Mesendoderm (in vitro differentiated cells): ENCODE measurements around the gene NOX5.

Experiments
- DNase-seq: peaks from one replicate; pipeline ENCODE4 v3.0.0; 2013
- H2AK5ac ChIP-seq: 2 replicates; pipeline ENCODE4 v1.6.1; 2013; ENCODE audit warnings: low read length, inconsistent platforms
- H2BK120ac ChIP-seq: 2 replicates; pipeline ENCODE4 v1.6.1; 2013; ENCODE audit warnings: low read depth, mild to moderate bottlenecking, low read length, moderate library complexity, mixed read lengths
- H2BK15ac ChIP-seq: replicated peaks from 2 replicates; pipeline ENCODE4 v1.6.1; 2013; ENCODE audit warnings: low read depth, mild to moderate bottlenecking, moderate library complexity
- H2BK5ac ChIP-seq: 2 replicates; pipeline ENCODE4 v1.6.1; 2013; ENCODE audit warnings: low read length, inconsistent platforms
- H3K18ac ChIP-seq: 2 replicates; pipeline ENCODE4 v1.6.1; 2013; ENCODE audit warnings: mild to moderate bottlenecking, low read length, mixed read lengths
- H3K23ac ChIP-seq: one replicate; pipeline ENCODE4 v1.6.1; 2013; ENCODE audit warnings: low read length
- H3K27ac ChIP-seq: 2 replicates; pipeline ENCODE4 v1.5.1; 2013; ENCODE audit warnings: low read depth, mild to moderate bottlenecking, inconsistent platforms, low read length, moderate library complexity
- H3K27me3 ChIP-seq: 2 replicates; pipeline ENCODE4 v1.6.1; 2013; ENCODE audit warnings: low read length, control low read depth, mild to moderate bottlenecking, inconsistent platforms; ENCODE audit not compliant: insufficient read depth, poor library complexity
- H3K36me3 ChIP-seq: 2 replicates; pipeline ENCODE4 v1.6.1; 2013; ENCODE audit warnings: low read length, inconsistent platforms; ENCODE audit not compliant: control insufficient read depth, insufficient read depth
- H3K4ac ChIP-seq: one replicate; pipeline ENCODE4 v1.6.1; 2013; ENCODE audit warnings: low read depth, mild to moderate bottlenecking, low read length, moderate library complexity
- H3K4me1 ChIP-seq: 2 replicates; pipeline ENCODE4 v1.6.1; 2013; ENCODE audit warnings: low read depth, low read length, inconsistent platforms; ENCODE audit not compliant: control insufficient read depth
- H3K4me2 ChIP-seq: 2 replicates; pipeline ENCODE4 v1.6.1; 2013; ENCODE audit warnings: low read length
- H3K4me3 ChIP-seq: 2 replicates; pipeline ENCODE4 v1.5.1; 2013; ENCODE audit warnings: mild to moderate bottlenecking, low read length
- H3K56ac ChIP-seq: one replicate; pipeline ENCODE4 v1.6.1; 2013; ENCODE audit warnings: low read length
- H3K79me1 ChIP-seq: 2 replicates; pipeline ENCODE4 v1.6.1; 2013; ENCODE audit warnings: low read length, inconsistent platforms
- H3K79me2 ChIP-seq: 2 replicates; pipeline ENCODE4 v1.6.1; 2013; ENCODE audit warnings: mild to moderate bottlenecking, low read length; ENCODE audit not compliant: control insufficient read depth, insufficient read depth
- H3K9ac ChIP-seq: 2 replicates; pipeline ENCODE4 v1.6.1; 2013; ENCODE audit warnings: low read length, inconsistent platforms
- H4K5ac ChIP-seq: one replicate; pipeline ENCODE4 v1.6.1; 2013; ENCODE audit warnings: low read length
- H4K8ac ChIP-seq: one replicate; pipeline ENCODE4 v1.6.1; 2013; ENCODE audit warnings: low read depth, mild to moderate bottlenecking, control low read depth, low read length, moderate library complexity
- WGBS: extraction: QIAGEN DNeasy Blood & Tissue Kit; methylation state at CpG from one replicate; pipeline ENCODE4 v1.1.7; 2013; ENCODE audit warnings: low lambda C conversion rate, missing lambda C conversion rate; ENCODE audit not compliant: insufficient coverage; ENCODE audit errors: extremely low coverage; 5-methylcytosine and 5-hydroxymethylcytosine counted together

Gene NOX5

DNA sequence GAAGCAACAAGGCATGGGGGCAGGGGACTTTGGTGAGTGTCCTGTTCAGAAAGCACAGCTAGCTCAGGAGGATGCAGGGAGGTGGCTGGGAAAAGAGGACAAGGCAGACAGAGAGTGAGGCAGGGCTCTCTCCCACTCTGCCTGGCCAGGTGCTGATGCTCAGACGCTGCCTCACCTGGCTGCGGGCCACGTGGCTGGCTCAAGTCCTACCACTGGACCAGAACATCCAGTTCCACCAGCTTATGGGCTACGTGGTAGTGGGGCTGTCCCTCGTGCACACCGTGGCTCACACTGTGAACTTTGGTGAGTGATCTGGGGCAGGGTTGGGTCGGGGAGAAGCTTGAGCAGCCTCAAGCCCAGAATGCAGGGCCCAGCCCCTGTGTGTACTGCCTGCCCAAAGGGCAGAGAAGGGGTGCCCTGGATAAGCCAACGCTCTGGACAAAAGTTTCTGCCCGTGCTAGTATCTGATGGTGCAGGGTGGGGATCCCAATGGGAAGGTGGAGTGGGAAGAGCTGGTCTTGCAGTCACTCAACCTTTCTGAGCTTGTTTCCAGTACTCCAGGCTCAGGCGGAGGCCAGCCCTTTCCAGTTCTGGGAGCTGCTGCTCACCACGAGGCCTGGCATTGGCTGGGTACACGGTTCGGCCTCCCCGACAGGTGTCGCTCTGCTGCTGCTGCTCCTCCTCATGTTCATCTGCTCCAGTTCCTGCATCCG lies 20.9 kb downstream of the NOX5 start:
- H2AK5ac ChIP-seq = no peak overlapping the region
- no peak overlapping the region for H2BK5ac ChIP-seq
- no peaks in the 10 kb centered on the region for H3K4me1 ChIP-seq
- no peak overlapping the region for H3K4me3 ChIP-seq
- H2BK120ac ChIP-seq = no peak overlapping the region
- no peak overlapping the region for H4K5ac ChIP-seq
- no peaks in the 10 kb centered on the region for H3K79me2 ChIP-seq
- H3K27ac ChIP-seq = no peak overlapping the region
- H2BK15ac ChIP-seq = no peak overlapping the region
- no peak overlapping the region for H3K56ac ChIP-seq
- no peak overlapping the region for H3K18ac ChIP-seq
- WGBS = no CpG with 5 or more reads among the region's 16 CpGs
- H3K27me3 ChIP-seq = no peaks in the 10 kb centered on the region
- no peaks in the 10 kb centered on the region for H3K79me1 ChIP-seq
- no peak overlapping the region for H3K4ac ChIP-seq
- H3K23ac ChIP-seq = no peak overlapping the region
- no peak overlapping the region for H3K9ac ChIP-seq
- H3K36me3 ChIP-seq = no peaks in the 10 kb centered on the region
- no peak overlapping the region for H3K4me2 ChIP-seq
- DNase-seq = peak; percentile 70
- H4K8ac ChIP-seq = no peak overlapping the region

DNA sequence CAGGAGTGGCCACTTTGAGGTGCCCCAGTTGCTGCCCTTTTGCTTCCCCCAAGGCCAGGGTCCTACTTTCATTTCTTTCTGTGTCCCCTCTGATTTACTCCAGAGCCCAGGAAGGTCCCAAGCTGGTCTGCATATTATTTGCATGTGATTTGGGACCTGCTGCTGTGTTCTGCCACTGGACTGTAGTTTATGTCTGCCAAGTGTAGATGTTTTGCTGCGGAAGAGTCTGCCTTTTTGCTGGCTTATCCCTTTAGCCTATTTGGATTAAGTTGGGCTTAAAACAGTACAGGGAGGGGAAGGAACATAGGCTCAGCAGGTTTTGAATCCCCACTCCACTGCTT lies 21.4 kb downstream of the NOX5 start:
- no CpG with 5 or more reads among the region's 1 CpG for WGBS
- H2BK120ac ChIP-seq = no peak overlapping the region
- H3K36me3 ChIP-seq = no peaks in the 10 kb centered on the region
- H3K4me2 ChIP-seq = no peak overlapping the region
- H3K23ac ChIP-seq = no peak overlapping the region
- H3K9ac ChIP-seq = no peak overlapping the region
- H3K27ac ChIP-seq = no peak overlapping the region
- H3K4me3 ChIP-seq = no peak overlapping the region
- no peaks in the 10 kb centered on the region for H3K79me1 ChIP-seq
- no peak overlapping the region for H4K8ac ChIP-seq
- H3K4me1 ChIP-seq = no peaks in the 10 kb centered on the region
- H3K18ac ChIP-seq = no peak overlapping the region
- H3K4ac ChIP-seq = no peak overlapping the region
- no peak overlapping the region for H2BK5ac ChIP-seq
- H3K27me3 ChIP-seq = no peaks in the 10 kb centered on the region
- no peak overlapping the region for H4K5ac ChIP-seq
- H2AK5ac ChIP-seq = no peak overlapping the region
- DNase-seq = no peak
- no peaks in the 10 kb centered on the region for H3K79me2 ChIP-seq
- no peak overlapping the region for H3K56ac ChIP-seq
- H2BK15ac ChIP-seq = no peak overlapping the region

DNA sequence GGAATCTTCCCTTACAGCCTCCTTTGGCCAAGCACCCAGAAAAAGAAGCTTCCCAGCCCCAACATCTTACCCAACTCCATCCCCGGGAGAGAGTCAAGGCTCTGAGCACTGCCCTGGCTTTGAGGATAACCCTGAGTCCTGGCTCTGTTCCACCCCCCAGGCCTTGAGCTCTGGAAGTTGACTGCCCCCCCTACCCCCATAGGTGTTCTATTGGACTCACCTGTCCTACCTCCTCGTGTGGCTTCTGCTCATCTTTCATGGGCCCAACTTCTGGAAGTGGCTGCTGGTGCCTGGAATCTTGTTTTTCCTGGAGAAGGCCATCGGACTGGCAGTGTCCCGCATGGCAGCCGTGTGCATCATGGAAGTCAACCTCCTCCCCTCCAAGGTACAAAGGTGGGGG lies 22.3 kb downstream of the NOX5 start:
- H3K4me3 ChIP-seq = no peak overlapping the region
- no peak overlapping the region for H3K56ac ChIP-seq
- no CpG with 5 or more reads among the region's 5 CpGs for WGBS
- H3K23ac ChIP-seq = no peak overlapping the region
- H3K36me3 ChIP-seq = no peaks in the 10 kb centered on the region
- DNase-seq = no peak
- H3K9ac ChIP-seq = no peak overlapping the region
- H3K27ac ChIP-seq = no peak overlapping the region
- no peaks in the 10 kb centered on the region for H3K27me3 ChIP-seq
- H2BK15ac ChIP-seq = no peak overlapping the region
- no peak overlapping the region for H2AK5ac ChIP-seq
- H3K79me2 ChIP-seq = no peaks in the 10 kb centered on the region
- H4K8ac ChIP-seq = no peak overlapping the region
- H3K18ac ChIP-seq = no peak overlapping the region
- H2BK120ac ChIP-seq = no peak overlapping the region
- no peak overlapping the region for H2BK5ac ChIP-seq
- H3K4me2 ChIP-seq = no peak overlapping the region
- no peaks in the 10 kb centered on the region for H3K79me1 ChIP-seq
- H3K4ac ChIP-seq = no peak overlapping the region
- H3K4me1 ChIP-seq = no peaks in the 10 kb centered on the region
- no peak overlapping the region for H4K5ac ChIP-seq

DNA sequence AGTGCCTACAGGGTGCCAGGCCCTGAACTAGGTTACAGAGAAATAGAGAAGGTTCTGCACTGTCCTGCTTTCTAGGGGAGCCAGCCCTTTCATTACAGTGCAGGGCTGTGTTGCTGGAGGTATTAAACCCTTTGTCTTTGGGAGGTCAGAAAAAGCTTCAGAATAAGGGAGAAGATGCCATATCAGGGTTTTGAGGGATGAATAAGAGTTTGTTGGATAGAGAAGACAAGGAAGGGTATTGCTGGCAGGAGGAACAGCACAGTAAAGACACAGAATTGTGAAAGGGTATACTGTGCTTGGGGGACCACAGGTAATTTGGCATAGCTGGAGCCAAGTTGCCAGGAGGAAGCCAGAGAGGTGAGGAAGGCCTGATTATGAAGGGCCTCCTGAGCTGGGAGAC lies 23.0 kb downstream of the NOX5 start:
- Histone ChIP-seq H3K79me2 (no peaks in the 10 kb centered on the region), H3K23ac (no peak overlapping the region), H3K79me1 (no peaks in the 10 kb centered on the region), H3K36me3 (no peaks in the 10 kb centered on the region), H4K8ac (no peak overlapping the region), H2AK5ac (no peak overlapping the region), H3K4ac (no peak overlapping the region), H3K18ac (no peak overlapping the region), H3K27ac (no peak overlapping the region), H3K4me3 (no peak overlapping the region), H3K27me3 (no peaks in the 10 kb centered on the region), H3K4me1 (no peaks in the 10 kb centered on the region), H2BK15ac (no peak overlapping the region), H2BK5ac (no peak overlapping the region), H4K5ac (no peak overlapping the region), H2BK120ac (no peak overlapping the region), H3K56ac (no peak overlapping the region), H3K4me2 (no peak overlapping the region), H3K9ac (no peak overlapping the region)
- DNase-seq = no peak

DNA sequence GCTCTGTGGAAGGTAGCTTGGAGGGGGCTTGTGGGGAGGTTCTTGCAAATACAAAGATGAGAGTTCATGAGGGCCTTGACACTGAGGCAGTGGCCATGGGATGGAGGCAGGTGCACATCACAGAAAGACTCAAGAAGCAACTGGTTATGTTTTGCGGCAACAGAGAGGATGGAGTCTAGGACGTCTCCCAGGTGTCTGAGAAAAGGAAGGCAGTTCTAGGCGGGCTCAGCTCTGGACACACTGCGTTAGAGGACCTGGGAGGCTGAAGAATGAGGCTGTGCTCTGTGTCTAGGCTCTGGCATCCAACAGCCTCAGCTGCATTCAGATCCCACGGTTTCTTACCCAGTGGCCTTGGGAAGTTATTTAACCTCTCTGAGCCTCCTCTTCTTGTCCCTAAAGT lies 23.5 kb downstream of the NOX5 start:
- no peak overlapping the region for H3K9ac ChIP-seq
- H4K5ac ChIP-seq = no peak overlapping the region
- H3K4me1 ChIP-seq = no peaks in the 10 kb centered on the region
- no peak overlapping the region for H4K8ac ChIP-seq
- DNase-seq = no peak
- no peaks in the 10 kb centered on the region for H3K36me3 ChIP-seq
- no peak overlapping the region for H3K4ac ChIP-seq
- H3K4me2 ChIP-seq = no peak overlapping the region
- H3K18ac ChIP-seq = no peak overlapping the region
- H3K56ac ChIP-seq = no peak overlapping the region
- no peak overlapping the region for H2BK120ac ChIP-seq
- no peaks in the 10 kb centered on the region for H3K27me3 ChIP-seq
- H3K23ac ChIP-seq = no peak overlapping the region
- no peak overlapping the region for H3K27ac ChIP-seq
- no peaks in the 10 kb centered on the region for H3K79me1 ChIP-seq
- H3K4me3 ChIP-seq = no peak overlapping the region
- WGBS = no CpG with 5 or more reads among the region's 5 CpGs
- H2AK5ac ChIP-seq = no peak overlapping the region
- H3K79me2 ChIP-seq = no peaks in the 10 kb centered on the region
- H2BK15ac ChIP-seq = no peak overlapping the region
- H2BK5ac ChIP-seq = no peak overlapping the region

- H3K18ac ChIP-seq = no peak overlapping the region
- WGBS = no CpG with 5 or more reads among the region's 3 CpGs
- no peak overlapping the region for H3K4ac ChIP-seq
- no peak overlapping the region for H2BK5ac ChIP-seq
- no peak overlapping the region for H2BK15ac ChIP-seq
- DNase-seq = no peak
- H4K8ac ChIP-seq = no peak overlapping the region
- no peak overlapping the region for H4K5ac ChIP-seq
- H2AK5ac ChIP-seq = no peak overlapping the region
- no peaks in the 10 kb centered on the region for H3K27me3 ChIP-seq
- H3K4me3 ChIP-seq = no peak overlapping the region
- no peak overlapping the region for H3K27ac ChIP-seq
- no peaks in the 10 kb centered on the region for H3K79me1 ChIP-seq
- no peak overlapping the region for H3K9ac ChIP-seq
- H3K79me2 ChIP-seq = no peaks in the 10 kb centered on the region
- H3K23ac ChIP-seq = no peak overlapping the region
- no peak overlapping the region for H3K4me2 ChIP-seq
- no peak overlapping the region for H2BK120ac ChIP-seq
- no peak overlapping the region for H3K56ac ChIP-seq
- H3K4me1 ChIP-seq = no peaks in the 10 kb centered on the region
- no peaks in the 10 kb centered on the region for H3K36me3 ChIP-seq
Observed at GRCh38 chr15:69038508-69038907, 24.0 kb downstream of the NOX5 start.
